Mammary epithelial cell (primary cell): ENCODE results near the gene ENTREP3.

ENCODE experiments used
- EZH2 ChIP-seq: IDR thresholded peaks from 2 replicates; pipeline ENCODE4 v1.6.1; 2012; ENCODE audit warnings: low read length, inconsistent platforms, borderline replicate concordance
- TF ChIP-seq, protein P1 (sequence below), 2 donors: IDR thresholded peaks in 1 of 2; conservative IDR thresholded peaks in 1 of 2; 2 replicates each; pipeline ENCODE4 v1.5.1; 2011 to 2012; ENCODE audit warnings: inconsistent platforms in 2 of 2, low read length in 2 of 2, mild to moderate bottlenecking in 2 of 2, control low read depth in 1 of 2, low read depth in 1 of 2; ENCODE audit not compliant: insufficient read depth in 1 of 2; ENCODE audit errors: extremely low read depth in 1 of 2

GRCh38 chr1:155301342-155301841, 46.1 kb upstream of the ENTREP3 start, which contains the start of gene PKLR:
- TF ChIP-seq, protein P1, sequence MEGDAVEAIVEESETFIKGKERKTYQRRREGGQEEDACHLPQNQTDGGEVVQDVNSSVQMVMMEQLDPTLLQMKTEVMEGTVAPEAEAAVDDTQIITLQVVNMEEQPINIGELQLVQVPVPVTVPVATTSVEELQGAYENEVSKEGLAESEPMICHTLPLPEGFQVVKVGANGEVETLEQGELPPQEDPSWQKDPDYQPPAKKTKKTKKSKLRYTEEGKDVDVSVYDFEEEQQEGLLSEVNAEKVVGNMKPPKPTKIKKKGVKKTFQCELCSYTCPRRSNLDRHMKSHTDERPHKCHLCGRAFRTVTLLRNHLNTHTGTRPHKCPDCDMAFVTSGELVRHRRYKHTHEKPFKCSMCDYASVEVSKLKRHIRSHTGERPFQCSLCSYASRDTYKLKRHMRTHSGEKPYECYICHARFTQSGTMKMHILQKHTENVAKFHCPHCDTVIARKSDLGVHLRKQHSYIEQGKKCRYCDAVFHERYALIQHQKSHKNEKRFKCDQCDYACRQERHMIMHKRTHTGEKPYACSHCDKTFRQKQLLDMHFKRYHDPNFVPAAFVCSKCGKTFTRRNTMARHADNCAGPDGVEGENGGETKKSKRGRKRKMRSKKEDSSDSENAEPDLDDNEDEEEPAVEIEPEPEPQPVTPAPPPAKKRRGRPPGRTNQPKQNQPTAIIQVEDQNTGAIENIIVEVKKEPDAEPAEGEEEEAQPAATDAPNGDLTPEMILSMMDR (conservative IDR thresholded peaks at IDR 0.05 in 1 of 2, IDR thresholded peaks at IDR 0.05 in 1 of 2; ENCODE audit: extremely low read depth in 1 of 2, insufficient read depth in 1 of 2, low read depth in 1 of 2, low read length in 2 of 2): no peak
- no peak for TF ChIP-seq EZH2
